Jurkat, Clone E6-1 (cell line): ENCODE measurements around the gene TSPEAR.

Source experiments
- DNase-seq: peaks from one replicate; pipeline ENCODE4 v3.0.0-alpha.2; 2011; ENCODE audit warnings: low read depth, low spot score
- H3K4me3 ChIP-seq: 2 replicates; pipeline ENCODE4 v1.5.1; 2011; ENCODE audit warnings: mild to moderate bottlenecking, low read length, control low read depth, moderate library complexity

TSPEAR gene

GRCh38 chr21:44742418-44743153 is 31.2 kb upstream of the TSPEAR start:
- peak; percentile 21 for DNase-seq
- H3K4me3 ChIP-seq = no peak overlapping the region

DNA sequence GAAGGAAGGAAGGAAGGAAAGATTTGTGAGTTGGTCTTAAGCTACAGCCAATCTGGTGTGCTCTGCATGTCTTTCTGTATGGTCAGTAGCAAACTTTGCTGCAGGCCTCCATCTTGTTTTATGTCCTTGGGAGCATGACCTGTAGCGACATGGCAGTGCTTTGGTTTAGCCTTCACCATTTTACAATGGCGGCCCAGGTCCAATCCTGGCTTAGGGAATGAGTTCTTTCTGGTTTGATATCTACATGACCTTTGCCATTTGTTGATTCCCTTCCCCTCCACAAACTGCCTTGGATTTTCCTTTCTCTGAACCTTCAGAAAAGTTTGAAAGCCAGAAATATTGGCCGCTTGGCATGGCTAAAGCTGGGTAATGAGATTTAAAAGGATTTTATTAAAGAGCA is 30.5 kb upstream of the TSPEAR start:
- H3K4me3 ChIP-seq = no peak overlapping the region
- no peak for DNase-seq

- H3K4me3 ChIP-seq = no peak overlapping the region
- no peak for DNase-seq
These were observed 29.4 kb upstream of the TSPEAR start for GRCh38 chr21:44740742-44741141.

DNA sequence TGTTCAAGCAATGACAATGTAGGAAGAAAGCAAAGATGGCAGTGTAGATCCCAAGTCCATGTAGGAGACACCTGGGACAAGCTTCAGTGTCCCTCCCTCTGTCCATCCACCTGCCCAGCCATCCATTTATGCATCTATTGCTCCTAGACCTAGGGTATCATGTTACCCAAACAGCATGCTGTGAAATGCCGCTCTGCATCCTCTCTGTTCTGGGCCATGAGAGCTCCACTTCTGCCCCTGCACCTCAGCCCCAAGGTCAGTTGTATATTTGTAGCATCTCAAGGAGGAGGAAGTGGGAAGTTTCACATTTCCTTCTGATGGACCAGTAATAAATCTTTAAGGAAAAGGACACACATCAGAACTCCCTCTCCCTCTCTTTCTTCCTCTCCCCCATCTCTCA is 27.9 kb upstream of the TSPEAR start:
- no peak for DNase-seq
- no peak overlapping the region for H3K4me3 ChIP-seq

- DNase-seq = no peak
These were observed 27.2 kb upstream of the TSPEAR start for GRCh38 chr21:44738621-44739020.

DNA sequence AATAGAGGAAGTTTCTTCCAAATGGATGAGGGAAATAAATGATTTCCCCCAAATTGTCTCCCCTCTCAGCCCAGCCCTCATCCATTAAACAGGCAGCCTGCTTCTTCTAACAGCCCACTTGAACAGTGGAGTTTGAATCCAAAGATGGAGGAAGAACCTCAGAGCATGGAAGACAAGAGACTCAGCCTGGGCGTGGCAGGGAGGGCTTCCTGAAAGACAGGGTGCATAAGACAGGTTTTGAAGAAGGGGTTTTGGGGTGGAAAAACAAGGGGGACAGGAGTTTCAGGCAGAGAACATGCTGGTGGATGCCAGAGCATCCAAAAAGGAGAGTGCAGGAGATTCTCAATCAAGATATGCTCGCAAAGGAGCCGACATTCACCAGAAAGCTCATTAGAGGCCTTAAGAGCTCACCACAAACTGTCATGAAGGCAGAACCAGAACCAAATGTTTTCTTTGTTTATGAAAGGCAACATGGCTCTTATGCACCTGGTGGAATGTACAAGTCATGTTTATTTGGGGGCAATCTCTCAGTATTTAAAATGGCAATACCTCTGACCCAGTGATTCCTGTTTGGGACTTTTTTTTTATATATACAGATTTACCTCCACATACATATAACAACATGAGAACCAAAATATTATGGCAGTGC is 26.5 kb upstream of the TSPEAR start:
- no peak for DNase-seq
- no peak overlapping the region for H3K4me3 ChIP-seq

More at GRCh38 chr21:44738621-44739020, 27.2 kb upstream of the TSPEAR start:
- no peak overlapping the region for H3K4me3 ChIP-seq

- no peak overlapping the region for H3K4me3 ChIP-seq
- DNase-seq = no peak
These were observed 25.1 kb upstream of the TSPEAR start for GRCh38 chr21:44736291-44737004.

DNA sequence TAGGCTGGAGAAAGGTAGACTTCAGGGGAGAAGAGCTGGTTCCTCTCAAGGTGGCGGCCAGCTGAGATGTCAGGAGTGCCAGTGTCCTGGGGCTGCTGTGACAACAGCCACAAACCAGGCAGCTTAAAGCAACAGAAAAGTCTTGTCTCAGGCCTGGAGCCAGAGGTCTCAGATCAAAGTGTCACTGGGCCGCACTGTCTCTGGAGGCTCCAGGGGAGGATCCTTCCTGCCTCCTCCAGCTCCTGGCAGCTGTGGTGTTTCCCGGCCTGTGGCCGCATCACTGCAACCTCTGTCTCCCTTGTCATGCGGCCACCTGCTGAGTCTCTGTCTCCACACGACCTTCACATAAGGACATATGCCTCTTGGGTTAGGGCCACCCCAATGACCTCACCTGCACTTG is 24.4 kb upstream of the TSPEAR start:
- DNase-seq = no peak

DNA sequence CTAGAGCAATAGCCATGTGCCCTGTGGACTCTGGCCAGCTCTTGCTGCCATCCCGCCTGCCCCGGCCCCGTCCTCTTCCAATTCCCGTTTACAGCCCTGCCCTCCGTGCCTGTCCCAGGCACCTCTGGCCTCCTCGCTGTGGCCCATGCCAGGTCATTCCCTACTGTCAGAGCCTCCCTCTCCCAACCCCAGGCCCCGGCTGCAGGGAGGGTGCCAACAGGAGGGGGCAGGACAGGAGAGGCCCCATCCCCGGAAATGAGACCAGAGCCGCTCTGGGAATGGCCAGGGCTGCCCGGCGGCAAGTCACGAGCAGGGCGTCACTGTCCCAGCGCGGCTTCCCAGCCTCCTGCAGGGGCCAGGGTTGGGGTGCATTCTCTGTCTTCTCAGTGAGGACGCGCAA is 23.5 kb upstream of the TSPEAR start:
- no peak overlapping the region for H3K4me3 ChIP-seq
- no peak for DNase-seq

More for the DNA sequence above, 24.4 kb upstream of the TSPEAR start:
- no peak overlapping the region for H3K4me3 ChIP-seq

- no peak for DNase-seq
- H3K4me3 ChIP-seq = no peak overlapping the region
These were observed 22.8 kb upstream of the TSPEAR start for GRCh38 chr21:44734026-44734745.

GRCh38 chr21:44732956-44733355 is 21.6 kb upstream of the TSPEAR start:
- DNase-seq = no peak
- H3K4me3 ChIP-seq = no peak overlapping the region

DNA sequence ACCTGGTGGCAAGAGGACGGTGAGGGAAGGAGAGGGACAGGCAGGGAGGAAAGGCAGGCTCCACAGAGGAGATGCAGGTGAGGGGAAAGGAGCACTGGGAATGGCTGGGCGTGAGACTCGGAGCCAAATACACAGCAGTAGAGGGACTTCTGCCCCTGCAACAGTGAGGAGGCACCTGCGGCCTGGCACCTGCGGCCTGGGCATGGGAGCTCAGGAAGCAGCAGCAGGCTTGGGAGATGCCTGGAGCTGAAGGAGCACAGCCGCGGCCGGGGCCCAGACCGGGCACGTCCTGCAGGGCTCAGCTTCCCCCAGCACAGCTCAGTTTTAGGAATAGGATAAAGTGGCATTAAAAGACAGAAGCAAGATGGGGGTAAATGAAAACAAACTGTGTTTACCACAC is 20.9 kb upstream of the TSPEAR start:
- H3K4me3 ChIP-seq = no peak overlapping the region
- DNase-seq = no peak

GRCh38 chr21:44730951-44731579 is 19.7 kb upstream of the TSPEAR start:
- no peak overlapping the region for H3K4me3 ChIP-seq

DNA sequence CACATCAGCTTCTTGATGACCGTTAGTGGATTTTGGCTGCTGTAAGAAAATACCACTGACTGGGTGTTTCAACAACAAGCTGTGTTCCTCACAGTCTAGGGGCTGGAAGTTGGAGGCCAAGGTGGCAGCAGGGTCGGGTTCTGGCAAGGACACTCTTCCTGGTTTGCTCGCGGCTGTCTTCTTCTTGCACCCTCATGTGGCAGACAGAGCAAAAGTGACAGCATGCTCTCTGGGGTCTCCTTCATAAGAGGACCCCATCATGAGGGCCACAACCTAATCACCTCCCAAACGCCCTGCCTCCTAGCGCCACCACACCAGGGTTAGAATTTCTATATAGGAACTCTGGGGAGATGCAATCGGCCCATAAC is 18.6 kb upstream of the TSPEAR start:
- DNase-seq = no peak
- H3K4me3 ChIP-seq = no peak overlapping the region

More at GRCh38 chr21:44730951-44731579, 19.7 kb upstream of the TSPEAR start:
- DNase-seq = no peak

DNA sequence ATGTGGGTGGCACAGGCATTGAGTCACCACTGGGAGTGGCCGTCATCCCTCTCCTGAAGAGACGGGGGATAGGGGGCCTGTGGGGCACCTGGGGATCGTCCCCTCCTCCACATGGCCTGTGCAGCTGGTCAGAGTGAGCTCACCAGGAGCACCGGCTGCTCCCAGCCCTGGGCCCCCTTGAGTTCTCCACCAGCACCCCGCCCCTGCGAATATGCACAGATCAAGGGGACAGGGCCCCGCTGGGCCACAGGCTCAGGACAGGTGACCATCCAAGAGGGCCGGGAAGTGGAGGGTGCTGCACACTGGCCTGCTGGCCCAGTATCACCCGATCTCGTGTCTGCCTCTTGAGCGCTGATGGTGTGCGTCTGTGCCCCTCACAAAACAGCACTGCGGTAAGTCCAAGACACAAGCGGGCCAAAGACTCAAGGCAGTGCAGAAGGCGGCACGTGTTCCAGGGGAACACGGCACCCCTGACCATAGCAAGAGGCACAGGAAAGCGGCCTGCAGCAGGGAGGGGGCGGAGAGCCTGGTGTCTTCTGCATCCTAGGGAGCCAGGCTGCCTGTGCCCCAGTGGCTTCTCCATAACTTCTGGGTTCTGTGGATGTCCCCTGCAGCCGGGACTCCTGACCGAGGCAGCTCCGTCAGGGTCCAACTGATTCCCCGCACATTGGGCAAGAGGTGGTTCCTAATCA is 18.1 kb upstream of the TSPEAR start:
- no peak for DNase-seq
- no peak overlapping the region for H3K4me3 ChIP-seq

DNA sequence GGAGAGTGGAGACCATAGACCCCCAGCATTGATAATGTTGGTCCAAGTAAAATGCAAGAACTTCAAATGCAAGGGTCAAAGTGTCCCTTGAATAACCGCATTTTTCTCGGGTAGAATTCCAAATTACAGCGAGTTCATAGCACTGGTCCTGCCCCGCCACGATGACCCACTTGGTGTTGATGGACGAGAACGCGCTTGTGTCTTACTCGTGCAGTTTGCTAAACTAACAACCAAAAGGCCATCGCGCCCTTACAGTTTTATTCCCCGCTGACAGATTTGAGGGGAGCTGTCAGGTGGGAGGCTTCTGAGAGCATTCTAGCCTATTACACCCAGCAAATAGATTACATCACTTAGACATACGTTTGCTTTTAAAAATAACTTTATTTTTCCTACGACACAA is 17.3 kb upstream of the TSPEAR start:
- DNase-seq = no peak
- no peak overlapping the region for H3K4me3 ChIP-seq

DNA sequence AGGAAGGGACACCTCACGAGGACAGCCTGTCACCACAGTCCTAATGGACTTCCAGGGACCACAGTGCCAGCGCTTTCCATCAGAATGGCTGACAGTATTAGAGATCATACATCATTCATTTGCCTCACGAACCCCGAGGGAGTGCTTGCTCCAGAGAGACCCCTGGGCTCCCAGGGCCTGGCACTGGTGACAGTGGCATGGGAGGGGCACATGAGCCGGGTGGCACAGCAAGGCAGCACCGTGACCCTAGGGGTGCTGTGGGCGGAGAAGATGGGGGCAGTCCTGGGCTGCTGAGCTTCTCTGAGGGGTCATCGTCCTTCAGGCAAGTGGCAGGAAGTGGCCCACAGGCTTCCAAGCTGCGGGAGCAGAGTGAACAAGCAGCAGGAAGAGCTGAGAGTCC is 16.4 kb upstream of the TSPEAR start:
- H3K4me3 ChIP-seq = no peak overlapping the region
- no peak for DNase-seq

- no peak overlapping the region for H3K4me3 ChIP-seq
- DNase-seq = no peak
These were observed 15.9 kb upstream of the TSPEAR start for GRCh38 chr21:44727321-44727720.

DNA sequence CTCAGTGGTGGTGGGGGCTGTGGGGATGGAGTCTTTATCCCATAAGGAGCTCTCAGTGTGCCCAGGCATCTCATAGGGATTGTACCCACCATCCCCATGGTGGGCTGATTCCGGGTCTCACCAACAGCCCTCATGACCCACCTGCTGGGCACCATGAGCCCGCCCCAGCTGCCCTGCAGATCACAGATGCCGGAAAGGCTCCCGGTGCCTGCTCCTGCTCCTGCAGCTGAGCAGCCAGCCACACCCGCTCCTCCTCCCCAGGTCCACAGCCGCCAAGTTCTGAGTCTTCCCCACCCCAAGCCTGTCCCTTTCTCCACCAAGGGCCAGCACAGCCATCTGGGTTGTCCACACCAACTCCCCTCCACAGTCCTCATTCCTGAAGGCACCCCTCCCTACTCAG is 15.5 kb upstream of the TSPEAR start:
- no peak overlapping the region for H3K4me3 ChIP-seq
- DNase-seq = no peak
